A673 (cell line): ENCODE results near the gene CD1B. TPM values are rescaled to one million over a fixed set of nuclear protein-coding genes. Genes with fewer than 3 reads are reported as not detected.

Experiments used
- BruUV-seq: library from RNA; stranded (reverse); fragments of 400-500 nt; replicated peaks from 2 replicates; lab custom pipeline; 2021; lab: Mats Ljungman, UMichigan
- CTCF ChIA-PET: fragments of 300-600 bp; sonication (Branson Sonifier 250); formaldehyde crosslinking; loops from one replicate; lab custom pipeline; 2022; ENCODE audit warnings: antibody characterized with exemption; lab: Charles Lee
- POLR2A ChIA-PET: fragments of 300-600 bp; sonication (Branson Sonifier 250); formaldehyde crosslinking; loops from one replicate; lab custom pipeline; 2022; ENCODE audit warnings: antibody characterized with exemption; ENCODE audit not compliant: low non-redundant PET; lab: Charles Lee
- DNase-seq: peaks from one replicate; pipeline ENCODE4 v3.0.0-alpha.2; 2015; ENCODE audit warnings: low spot score
- H3K27ac ChIP-seq: fragments of 200-600 bp; sonication (generic); 2 replicates; pipeline ENCODE4 v1.5.1; 2016; ENCODE audit warnings: mixed run types, low read depth, mild to moderate bottlenecking, mixed read lengths, antibody characterized with exemption, low read length; ENCODE audit not compliant: poor library complexity, severe bottlenecking
- H3K27me3 ChIP-seq: fragments of 200-600 bp; sonication (generic); replicated peaks from 2 replicates; pipeline ENCODE4 v1.6.1; 2017; ENCODE audit warnings: mixed run types, low read depth, mild to moderate bottlenecking, mixed read lengths, antibody characterized with exemption, low read length; ENCODE audit not compliant: insufficient read depth, poor library complexity
- H3K36me3 ChIP-seq: fragments of 200-600 bp; sonication (generic); 2 replicates; pipeline ENCODE4 v1.6.1; 2016; ENCODE audit warnings: mixed run types, mild to moderate bottlenecking, mixed read lengths, antibody characterized with exemption, low read length; ENCODE audit not compliant: insufficient read depth, poor library complexity, severe bottlenecking
- H3K4me1 ChIP-seq: fragments of 200-600 bp; sonication (generic); 2 replicates; pipeline ENCODE4 v1.6.1; 2017; ENCODE audit warnings: mixed run types, mild to moderate bottlenecking, mixed read lengths, antibody characterized with exemption, low read length; ENCODE audit not compliant: insufficient read depth, poor library complexity, severe bottlenecking
- H3K4me3 ChIP-seq: fragments of 200-600 bp; sonication (generic); 2 replicates; pipeline ENCODE4 v1.5.1; 2016; ENCODE audit warnings: low read depth, mixed run types, mild to moderate bottlenecking, mixed read lengths, low read length; ENCODE audit not compliant: poor library complexity, severe bottlenecking
- H3K9me3 ChIP-seq: fragments of 200-600 bp; sonication (generic); 2 replicates; pipeline ENCODE4 v1.6.1; 2016; ENCODE audit warnings: mixed run types, low read depth, mild to moderate bottlenecking, mixed read lengths, antibody characterized with exemption, low read length; ENCODE audit not compliant: poor library complexity, severe bottlenecking
- EZH2 ChIP-seq: fragments of 200-600 bp; sonication (generic); IDR thresholded peaks from 2 replicates; pipeline ENCODE4 v1.6.1; 2017; ENCODE audit warnings: borderline replicate concordance, low read depth, mild to moderate bottlenecking, mixed read lengths, antibody characterized with exemption, low read length; ENCODE audit not compliant: poor library complexity, severe bottlenecking
- intact Hi-C: fragments of 100-400 bp; cut with micrococcal nuclease; formaldehyde crosslinking; loops from one replicate; pipeline ENCODE4 v1.10.0; 2022; ENCODE audit not compliant: unreplicated experiment
- total RNA-seq: library from RNA; stranded (reverse); gene quantifications from 2 replicates; pipeline ENCODE4 v1.2.3, GENCODE V29; 2021
- TF ChIP-seq, protein P1 (sequence below): fragments of 300-800, 200-600 bp; sonication (generic); conservative IDR thresholded peaks from 2 replicates; pipeline ENCODE4 v1.5.1; 2017; ENCODE audit warnings: low read depth, mild to moderate bottlenecking, antibody characterized with exemption, low read length, moderate library complexity, mixed read lengths

CD1B gene
- total RNA-seq, 1 experiment from 2014 or later: not detected

- Histone ChIP-seq H3K4me3 (no peak overlapping the region), H3K27me3 (peaks cover 13% of the 10 kb centered on the region), H3K9me3 (no peaks in the 10 kb centered on the region), H3K27ac (no peak overlapping the region), H3K4me1 (no peaks in the 10 kb centered on the region), H3K36me3 (no peaks in the 10 kb centered on the region)
- no TSS peak for BruUV-seq
- TF ChIP-seq, protein P1, sequence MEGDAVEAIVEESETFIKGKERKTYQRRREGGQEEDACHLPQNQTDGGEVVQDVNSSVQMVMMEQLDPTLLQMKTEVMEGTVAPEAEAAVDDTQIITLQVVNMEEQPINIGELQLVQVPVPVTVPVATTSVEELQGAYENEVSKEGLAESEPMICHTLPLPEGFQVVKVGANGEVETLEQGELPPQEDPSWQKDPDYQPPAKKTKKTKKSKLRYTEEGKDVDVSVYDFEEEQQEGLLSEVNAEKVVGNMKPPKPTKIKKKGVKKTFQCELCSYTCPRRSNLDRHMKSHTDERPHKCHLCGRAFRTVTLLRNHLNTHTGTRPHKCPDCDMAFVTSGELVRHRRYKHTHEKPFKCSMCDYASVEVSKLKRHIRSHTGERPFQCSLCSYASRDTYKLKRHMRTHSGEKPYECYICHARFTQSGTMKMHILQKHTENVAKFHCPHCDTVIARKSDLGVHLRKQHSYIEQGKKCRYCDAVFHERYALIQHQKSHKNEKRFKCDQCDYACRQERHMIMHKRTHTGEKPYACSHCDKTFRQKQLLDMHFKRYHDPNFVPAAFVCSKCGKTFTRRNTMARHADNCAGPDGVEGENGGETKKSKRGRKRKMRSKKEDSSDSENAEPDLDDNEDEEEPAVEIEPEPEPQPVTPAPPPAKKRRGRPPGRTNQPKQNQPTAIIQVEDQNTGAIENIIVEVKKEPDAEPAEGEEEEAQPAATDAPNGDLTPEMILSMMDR: no peak
- no peak for TF ChIP-seq EZH2
- ChIA-PET POLR2A (no interaction called here), CTCF (interaction anchor here (1.9 kb wide), 1 partner anchor 127 kb away, joined by 19 read pairs; no protein-coding TSS in a partner anchor)
- DNase-seq: no peak
- intact Hi-C loops: loop anchor here (10.0 kb wide), 1 partner anchor 366 kb away; no protein-coding TSS in a partner anchor
These were observed 265 bp downstream of the CD1B start for GRCh38 chr1:158331106-158331425.

- no peaks in the 10 kb centered on the region for H3K9me3 ChIP-seq
- no TSS peak for BruUV-seq
- intact Hi-C loops: loop anchor here (10.0 kb wide), 1 partner anchor 366 kb away; no protein-coding TSS in a partner anchor
- CTCF ChIA-PET: interaction anchor here (1.9 kb wide), 1 partner anchor 127 kb away, joined by 19 read pairs; no protein-coding TSS in a partner anchor
- H3K4me3 ChIP-seq: no peak overlapping the region
- H3K27ac ChIP-seq: no peak overlapping the region
- POLR2A ChIA-PET: no interaction called here
- no peak for DNase-seq
- H3K27me3 ChIP-seq: peaks cover 13% of the 10 kb centered on the region
- no peaks in the 10 kb centered on the region for H3K4me1 ChIP-seq
- TF ChIP-seq EZH2: no peak
- TF ChIP-seq, protein P1: no peak
- H3K36me3 ChIP-seq: no peaks in the 10 kb centered on the region
These were observed 783 bp downstream of the CD1B start for GRCh38 chr1:158330391-158331105.

DNA sequence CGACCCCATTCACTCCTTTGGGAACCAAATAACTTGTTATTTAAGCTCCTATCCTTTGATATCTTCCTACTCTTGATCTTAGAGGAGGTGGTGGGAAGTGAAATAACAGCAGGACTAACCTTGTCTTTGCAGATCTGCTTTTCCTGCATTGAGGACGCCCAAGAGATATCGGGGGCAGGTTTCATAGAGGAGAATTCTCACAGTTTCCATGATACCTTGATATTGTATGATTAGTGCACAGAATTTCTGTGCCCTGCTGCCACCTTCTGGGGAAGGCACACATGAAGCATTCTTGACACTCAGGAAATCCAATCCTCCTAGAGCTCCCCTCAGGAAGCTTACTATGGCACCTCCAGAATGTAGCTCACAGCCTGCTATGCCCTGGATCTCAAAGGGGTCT, 1.6 kb downstream of the CD1B start:
- intact Hi-C loops: loop anchor here (5.0 to 10.0 kb wide), 2 partner anchors 127 to 365 kb away; no protein-coding TSS in a partner anchor
- no peaks in the 10 kb centered on the region for H3K9me3 ChIP-seq
- no peaks in the 10 kb centered on the region for H3K4me1 ChIP-seq
- H3K27me3 ChIP-seq: peaks cover 13% of the 10 kb centered on the region
- no peak overlapping the region for H3K4me3 ChIP-seq
- ChIA-PET CTCF (interaction anchor here (1.9 kb wide), 1 partner anchor 126 kb away, joined by 19 read pairs; no protein-coding TSS in a partner anchor), POLR2A (no interaction called here)
- DNase-seq: peak; percentile 38
- H3K36me3 ChIP-seq: no peaks in the 10 kb centered on the region
- TF ChIP-seq, protein P1: peak; percentile 56
- no peak for TF ChIP-seq EZH2
- H3K27ac ChIP-seq: no peak overlapping the region
- BruUV-seq: no TSS peak
